Adrenal gland (tissue), 5 donors: ENCODE measurements around the gene C15orf40.

Experiments used
- CTCF ChIP-seq, 6 experiments: fragments of 450-650 bp in 4 of 6; fragments of 200-600 bp in 2 of 6; sonication (generic) in 1 of 6; IDR thresholded peaks; 1 replicate in 5 of 6; 2 replicates in 1 of 6; pipeline versions ENCODE4 v1.5.1 to v1.8.0; 2016 to 2021; ENCODE audit warnings: antibody characterized with exemption in 6 of 6, mild to moderate bottlenecking in 2 of 6, moderate library complexity in 1 of 6
- POLR2A ChIP-seq, 2 donors: fragments of 450-650 bp; IDR thresholded peaks; one replicate each; pipeline ENCODE4 v1.6.1; 2017; ENCODE audit warnings: antibody characterized with exemption in 2 of 2, mild to moderate bottlenecking in 2 of 2, moderate library complexity in 1 of 2
- donor health status: DM: no; HTN: no; CAD: no.

DNA sequence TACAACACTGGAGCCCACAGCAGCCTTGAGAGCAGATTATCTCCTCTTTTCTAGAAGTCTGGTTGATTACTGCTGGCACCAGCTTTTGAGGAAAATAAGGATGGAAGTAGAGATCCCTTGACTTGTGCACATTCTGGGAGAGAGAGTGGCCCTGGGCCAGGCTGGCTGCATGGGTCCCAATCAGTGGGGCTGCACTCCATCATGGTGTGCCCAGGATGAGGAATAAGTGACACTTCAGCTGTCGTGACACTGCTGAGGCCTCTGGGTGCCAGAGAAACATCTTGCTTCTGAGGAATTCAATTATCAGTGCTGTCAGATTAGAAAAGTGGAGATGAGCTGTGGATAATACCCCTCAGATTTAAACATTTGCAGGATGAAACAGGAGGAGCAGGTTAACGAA is 16.4 kb downstream of the C15orf40 start:
- no peak for TF ChIP-seq CTCF (IDR thresholded peaks at IDR 0.05)
- TF ChIP-seq POLR2A (IDR thresholded peaks at IDR 0.05): no peak
